Erythroblast (primary cell): ENCODE data around the gene POLDIP3.
"Not testable (repeated sequence)": the region's sequence is repeated elsewhere in the genome, so short reads cannot be mapped to it uniquely, and the experiment has no call there.

Experiments used
- DNase-seq, 2 experiments: peaks; one replicate each; lab custom pipeline; 2025; lab: John Stamatoyannopoulos, UW
- GATA1 ChIP-seq: IDR thresholded peaks from 2 replicates; pipeline ENCODE4 v1.6.1; 2011; ENCODE audit warnings: low read depth, mild to moderate bottlenecking, control low read depth, low read length, moderate library complexity
- POLR2A ChIP-seq: IDR thresholded peaks from 2 replicates; pipeline ENCODE4 v1.6.1; 2011; ENCODE audit warnings: mild to moderate bottlenecking, low read length

Gene POLDIP3

DNA sequence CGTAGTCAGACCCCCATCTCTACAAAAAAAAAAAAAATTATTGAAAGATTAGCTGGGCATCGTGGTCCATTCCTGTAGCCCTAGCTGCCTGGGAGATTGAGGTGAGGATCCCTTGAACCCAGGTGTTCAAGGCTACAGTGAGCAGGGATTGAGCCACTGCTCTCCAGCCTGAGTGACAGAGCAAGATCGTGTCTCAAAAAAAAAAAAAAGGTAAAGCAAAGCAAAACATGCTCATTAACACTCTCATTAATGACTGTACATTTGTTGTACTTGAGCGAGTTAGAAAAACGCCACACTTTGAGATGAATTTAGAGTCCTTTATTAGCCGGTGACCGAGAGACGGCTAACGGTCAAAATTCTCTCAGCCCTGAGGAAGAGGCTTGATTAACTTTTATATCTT is 67.1 kb downstream of the POLDIP3 start:
- no peak for TF ChIP-seq GATA1

DNA sequence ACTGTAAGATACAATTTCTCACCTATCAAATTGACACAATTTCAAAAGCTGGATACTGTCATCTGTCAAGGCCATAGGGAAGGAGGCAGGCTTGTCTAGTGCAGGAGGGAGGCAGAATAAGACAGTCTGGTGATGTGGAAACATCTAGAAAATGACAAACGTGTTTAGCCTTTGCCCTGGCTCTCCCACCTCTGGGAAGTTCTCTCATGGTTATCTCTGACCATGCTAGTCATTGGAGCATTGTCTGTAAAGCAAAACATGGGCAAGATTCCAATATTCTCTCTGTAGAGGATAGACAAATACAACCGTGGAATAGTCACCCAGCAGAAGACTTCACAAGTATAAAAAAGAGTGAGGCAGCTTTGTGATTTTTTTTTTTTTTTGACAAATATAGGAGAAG is 70.0 kb downstream of the POLDIP3 start:
- DNase-seq: no peak
- TF ChIP-seq GATA1: no peak
- no peak for TF ChIP-seq POLR2A

More for the DNA sequence above, 67.1 kb downstream of the POLDIP3 start:
- no peak for DNase-seq

DNA sequence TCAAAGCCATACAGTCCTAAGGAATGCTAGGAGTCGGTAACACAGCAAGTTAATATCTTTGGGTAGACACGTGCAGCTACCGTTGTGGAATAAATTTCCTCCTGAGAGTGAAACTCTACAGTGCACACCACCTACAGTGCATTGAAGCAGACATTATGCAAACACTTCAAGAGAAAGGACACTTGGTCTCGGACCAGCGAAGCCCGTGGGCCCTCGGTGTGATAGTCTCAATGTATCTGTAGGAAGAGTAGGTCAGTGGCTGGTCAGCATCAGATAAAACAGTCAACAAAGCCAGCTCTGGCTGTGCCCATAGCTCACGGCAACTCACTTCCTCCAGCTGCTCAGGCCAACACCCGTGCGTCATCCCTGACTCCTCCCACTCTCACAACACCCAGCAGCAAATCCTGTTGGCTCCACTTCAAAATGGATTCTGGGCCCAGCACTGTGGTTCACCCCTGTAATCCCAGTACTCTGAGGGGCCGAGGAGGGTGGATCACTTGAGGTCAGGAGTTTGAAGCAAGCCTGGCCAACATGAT is 75.4 kb downstream of the POLDIP3 start:
- DNase-seq: not testable (repeated sequence)

DNA sequence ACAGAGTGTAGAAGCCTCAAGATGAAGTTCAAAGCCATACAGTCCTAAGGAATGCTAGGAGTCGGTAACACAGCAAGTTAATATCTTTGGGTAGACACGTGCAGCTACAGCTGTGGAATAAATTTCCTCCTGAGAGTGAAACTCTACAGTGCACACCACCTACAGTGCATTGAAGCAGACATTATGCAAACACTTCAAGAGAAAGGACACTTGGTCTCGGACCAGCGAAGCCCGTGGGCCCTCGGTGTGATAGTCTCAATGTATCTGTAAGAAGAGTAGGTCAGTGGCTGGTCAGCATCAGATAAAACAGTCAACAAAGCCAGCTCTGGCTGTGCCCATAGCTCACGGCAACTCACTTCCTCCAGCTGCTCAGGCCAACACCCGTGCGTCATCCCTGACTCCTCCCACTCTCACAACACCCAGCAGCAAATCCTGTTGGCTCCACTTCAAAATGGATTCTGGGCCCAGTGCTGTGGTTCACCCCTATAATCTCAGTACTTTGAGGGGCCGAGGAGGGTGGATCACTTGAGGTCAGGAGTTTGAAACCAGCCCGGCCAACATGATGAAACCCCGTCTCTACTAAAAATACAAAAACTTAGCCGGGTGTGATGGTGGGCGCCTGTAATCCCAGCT is 77.4 kb downstream of the POLDIP3 start:
- DNase-seq: peak in 1 of 2 experiments; percentile 12

DNA sequence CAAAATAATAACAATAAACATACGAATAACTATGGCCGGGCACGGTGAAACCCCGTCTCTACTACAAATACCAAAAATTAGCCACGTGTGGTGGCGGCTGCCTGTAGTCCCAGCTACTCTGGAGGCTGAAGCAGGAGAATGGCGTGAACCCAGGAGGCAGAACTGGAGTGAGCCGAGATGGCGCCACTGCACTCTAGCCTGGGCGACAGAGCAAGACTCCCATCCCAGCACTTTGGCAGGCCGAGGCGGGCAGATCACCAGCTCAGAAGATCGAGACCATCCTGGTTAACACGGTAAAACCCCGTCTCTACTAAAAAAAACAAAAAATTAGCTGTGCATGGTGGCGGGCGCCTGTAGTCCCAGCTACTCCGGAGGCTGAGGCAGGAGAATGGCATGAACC is 78.0 kb downstream of the POLDIP3 start:
- DNase-seq: not testable (repeated sequence)

DNA sequence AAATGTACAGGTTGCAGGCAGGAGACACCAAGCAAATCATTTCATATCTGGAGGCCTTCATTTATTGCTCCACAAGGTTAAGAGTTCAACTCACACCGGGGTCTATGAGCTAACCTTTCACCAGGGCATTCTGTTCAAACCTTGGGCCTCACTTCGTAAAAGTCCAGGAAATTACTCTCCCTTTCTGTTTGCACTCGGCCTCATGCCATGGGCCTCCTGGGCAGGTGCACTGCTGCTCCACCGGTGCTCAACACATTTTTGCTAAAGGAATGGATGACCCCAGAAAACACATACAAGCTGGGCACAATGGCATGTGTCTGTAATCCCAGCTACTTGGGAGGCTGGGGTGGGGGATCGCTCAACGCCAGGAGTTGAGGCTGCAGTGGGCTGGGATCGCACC is 78.5 kb downstream of the POLDIP3 start:
- DNase-seq: no peak
- TF ChIP-seq POLR2A: no peak
- no peak for TF ChIP-seq GATA1

DNA sequence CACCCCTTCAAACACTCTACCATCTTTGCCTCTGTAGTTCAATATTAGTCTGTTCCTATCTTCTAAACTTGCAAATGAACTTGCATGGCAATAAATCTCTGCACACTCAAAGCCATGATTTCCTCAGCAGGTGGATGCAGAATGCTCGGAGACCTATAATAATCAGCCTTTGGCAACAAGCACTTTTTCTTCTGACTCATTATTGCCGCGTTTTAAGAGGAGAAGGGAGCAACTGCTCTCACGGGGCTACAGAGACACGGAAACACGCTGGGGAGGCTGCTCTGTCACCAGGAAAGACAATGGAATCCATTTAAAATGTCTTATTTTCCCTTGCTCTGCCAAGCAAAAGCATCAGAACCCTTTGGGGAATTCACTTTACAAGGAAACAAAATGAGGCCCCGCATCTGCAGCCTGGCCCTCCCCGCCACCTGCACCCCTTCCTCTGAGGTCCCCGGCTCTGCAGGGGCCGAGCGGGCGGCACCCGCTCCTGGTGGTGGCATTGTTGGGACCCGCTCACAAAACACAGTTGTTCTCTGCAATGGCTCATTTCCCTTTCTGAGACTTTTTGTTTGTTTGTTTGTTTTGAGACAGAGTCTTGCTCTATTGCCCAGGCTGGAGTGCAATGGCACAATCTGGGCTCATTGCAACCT is 79.5 kb downstream of the POLDIP3 start:
- not testable (repeated sequence) for DNase-seq
